ENCODE data around the gene TGOLN2. TPM values are rescaled to one million over a fixed set of nuclear protein-coding genes. Genes with fewer than 3 reads are reported as not detected.
A peak's percentile ranks its signal among the peaks of the same experiment; 100 is the strongest.

The TGOLN2 gene
- total RNA-seq, 1 experiment from 2014 or later: 38.2 TPM

DNA sequence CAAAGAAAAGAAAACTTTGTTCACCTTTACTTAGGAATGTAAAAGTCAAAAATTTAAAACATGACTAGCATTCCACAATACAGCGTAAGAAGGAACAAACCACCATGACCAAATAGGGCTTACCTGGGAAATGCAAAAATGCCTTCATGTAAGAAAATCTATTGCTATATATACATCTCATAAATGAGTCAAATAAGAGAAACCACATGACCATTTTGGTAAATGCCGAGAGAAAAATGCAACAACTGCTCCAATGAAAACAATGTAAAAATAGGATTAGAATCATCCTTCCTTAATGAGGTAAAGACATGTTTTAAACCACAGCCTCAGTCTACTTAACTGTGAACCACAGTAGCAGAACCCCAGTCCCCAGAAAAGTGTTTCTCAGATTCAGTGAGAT lies 49.4 kb downstream of the TGOLN2 start:
- no peak for DNase-seq (ENCODE audit: low read depth)
- in situ Hi-C loops (cut with HindIII; ENCODE audit: low pct_unique_long_range_greater_than_20kb, low sequenced_read_pairs): no loop called here

GRCh38 chr2:85277416-85278158 lies 50.2 kb downstream of the TGOLN2 start:
- in situ Hi-C loops (cut with HindIII; ENCODE audit: low pct_unique_long_range_greater_than_20kb, low sequenced_read_pairs): no loop called here
- DNase-seq (ENCODE audit: low read depth): no peak

DNA sequence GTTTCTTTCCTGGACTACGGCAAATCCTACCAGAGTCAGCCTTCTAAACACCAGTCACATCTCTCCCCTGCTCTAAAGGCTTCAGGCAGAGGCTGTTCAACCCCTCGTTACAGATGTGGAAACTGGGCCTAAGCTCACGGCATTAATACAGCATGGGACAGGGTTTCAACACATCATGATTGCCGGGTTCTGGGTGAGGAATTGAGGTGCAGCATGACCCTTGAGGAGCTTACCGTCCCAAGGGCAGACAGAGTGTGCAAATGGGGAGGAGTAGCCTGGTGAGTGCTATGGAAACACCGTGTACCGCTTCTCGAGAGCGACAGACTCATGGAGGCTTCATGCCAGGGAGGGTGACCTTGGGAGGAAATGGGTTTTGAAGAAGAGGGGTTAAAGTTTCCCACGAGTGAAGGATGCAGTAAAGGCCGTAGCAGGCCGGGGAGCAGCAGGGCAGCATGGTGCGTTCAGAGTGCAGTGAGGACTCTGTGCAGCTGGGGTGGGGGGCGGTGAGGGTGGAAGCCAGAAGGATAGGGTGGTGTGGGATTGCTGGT lies 51.1 kb downstream of the TGOLN2 start:
- in situ Hi-C loops (cut with HindIII; ENCODE audit: low pct_unique_long_range_greater_than_20kb, low sequenced_read_pairs): no loop called here
- DNase-seq (ENCODE audit: low read depth): no peak

DNA sequence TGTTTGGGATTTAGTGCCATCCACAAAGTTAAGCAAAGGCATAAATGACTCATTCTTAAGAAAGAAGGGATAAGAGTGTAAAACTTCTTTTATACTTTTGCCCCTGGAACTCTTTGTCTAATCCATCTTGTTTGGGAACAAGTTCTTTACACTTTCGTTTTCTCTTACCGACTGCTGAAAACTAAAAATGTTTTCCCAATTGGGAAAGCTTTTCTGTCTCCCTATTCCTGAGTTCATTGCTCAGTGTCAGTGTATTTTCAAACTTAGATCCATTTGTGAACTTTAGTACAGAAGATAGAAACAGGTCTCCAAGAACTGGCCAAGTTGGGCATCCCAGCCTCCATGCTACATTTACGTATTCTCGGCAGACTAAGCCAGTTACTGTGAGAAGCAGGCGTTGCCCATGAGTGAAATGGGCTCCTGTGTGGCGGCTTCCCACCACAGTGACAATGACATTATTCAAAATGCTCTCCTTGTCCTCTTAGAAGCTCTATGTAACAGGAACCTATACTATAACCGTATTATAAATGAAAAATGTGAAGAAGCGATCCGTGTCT lies 51.7 kb downstream of the TGOLN2 start:
- in situ Hi-C loops (cut with HindIII; ENCODE audit: low pct_unique_long_range_greater_than_20kb, low sequenced_read_pairs): no loop called here
- no peak for DNase-seq (ENCODE audit: low read depth)

DNA sequence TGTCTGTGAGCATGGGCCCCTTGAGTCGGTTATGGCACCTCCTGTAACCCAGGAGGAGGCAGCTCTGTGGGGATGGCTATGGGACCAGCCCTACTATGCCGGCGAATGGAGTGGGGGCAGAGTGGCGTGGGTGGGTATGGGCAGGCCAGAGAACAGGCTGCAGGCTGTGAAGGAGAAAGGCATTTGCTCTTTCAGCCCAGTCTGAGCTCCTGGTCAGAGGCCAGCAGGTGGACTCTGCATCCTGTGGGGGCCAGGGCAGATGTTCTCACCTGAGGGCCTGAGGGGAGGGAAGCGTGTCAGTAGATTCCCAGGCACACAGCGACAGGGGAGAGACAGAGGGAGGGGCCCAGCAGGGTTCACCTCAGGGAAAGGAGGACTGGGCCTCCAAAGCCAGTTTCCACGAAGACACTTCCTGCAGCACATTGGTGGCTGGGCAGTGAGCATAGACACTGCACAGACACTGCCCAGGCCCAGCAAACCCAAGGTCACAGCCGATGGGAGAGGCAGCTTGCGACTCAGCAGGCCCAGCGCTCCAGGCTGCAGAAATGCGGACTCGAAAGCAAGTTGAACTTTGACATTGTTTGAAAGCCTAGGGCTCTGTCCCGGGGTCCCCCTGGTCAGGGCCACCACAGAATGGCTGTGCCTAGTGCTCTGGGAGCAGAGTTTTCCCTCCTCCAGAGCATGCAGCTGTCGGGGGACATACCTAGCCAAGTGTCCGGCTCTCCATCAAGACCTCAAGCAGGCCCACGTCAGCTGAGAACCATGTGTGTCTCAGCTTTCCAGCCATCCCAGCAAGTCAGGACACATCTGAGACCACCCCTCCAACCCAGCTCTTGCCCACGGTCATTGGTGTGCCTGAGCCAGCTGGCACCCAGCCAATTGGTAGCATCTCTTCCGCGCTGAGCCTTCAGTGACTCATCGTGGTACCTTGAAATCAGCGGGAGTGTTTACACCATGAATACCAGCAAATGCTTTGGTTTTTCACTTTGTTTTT lies 53.8 kb downstream of the TGOLN2 start:
- DNase-seq (ENCODE audit: low read depth): peak; percentile 31
- in situ Hi-C loops (cut with HindIII; ENCODE audit: low pct_unique_long_range_greater_than_20kb, low sequenced_read_pairs): no loop called here

- in situ Hi-C loops (cut with HindIII; ENCODE audit: low pct_unique_long_range_greater_than_20kb, low sequenced_read_pairs): no loop called here
- DNase-seq (ENCODE audit: low read depth): no peak
Observed at GRCh38 chr2:85272357-85272756, 55.4 kb downstream of the TGOLN2 start.

DNA sequence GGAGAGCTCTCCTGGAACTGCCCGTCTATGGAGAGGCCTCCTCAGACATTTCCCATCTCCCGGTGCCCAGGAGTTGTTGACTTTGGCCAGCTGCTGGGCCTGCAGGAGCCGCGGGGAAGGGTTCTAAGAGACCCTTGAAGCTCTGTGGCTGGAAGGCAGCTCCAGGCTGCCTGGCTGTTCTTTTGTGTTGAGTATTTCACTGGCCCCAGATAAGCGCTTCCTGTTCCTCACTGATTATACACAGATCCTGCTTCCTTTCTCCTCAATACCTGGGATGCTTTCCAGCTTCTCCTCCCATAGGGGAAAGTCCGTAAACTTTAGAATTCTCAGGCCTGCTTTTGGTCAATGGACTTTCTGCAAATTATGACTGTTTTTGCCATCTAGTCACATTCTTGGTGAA lies 57.8 kb downstream of the TGOLN2 start:
- no peak for DNase-seq (ENCODE audit: low read depth)
- in situ Hi-C loops (cut with HindIII; ENCODE audit: low pct_unique_long_range_greater_than_20kb, low sequenced_read_pairs): no loop called here

Other genes with a start within 250 kb of the TGOLN2 start
- 0.07 TPM in 1 of 2 replicates, not detected in the other for gene TCF7L1, start 194.6 kb downstream of the TGOLN2 start, total RNA-seq (2014; rRNA removed; shearing (Covaris generic); ENCODE audit: low replicate concordance)
- gene RETSAT, start 26.5 kb upstream of the TGOLN2 start, total RNA-seq (2014; rRNA removed; shearing (Covaris generic); ENCODE audit: low replicate concordance): 52.8 and 86.1 TPM in 2 replicates
- 8.6 and 21.3 TPM in 2 replicates for gene ELMOD3, start 26.8 kb upstream of the TGOLN2 start, total RNA-seq (2014; rRNA removed; shearing (Covaris generic); ENCODE audit: low replicate concordance)
- gene CAPG, start 82.4 kb upstream of the TGOLN2 start, total RNA-seq (2014; rRNA removed; shearing (Covaris generic); ENCODE audit: low replicate concordance): 429 and 545 TPM in 2 replicates
- 0.44 TPM in 1 of 2 replicates, not detected in the other for gene SH2D6, start 90.7 kb upstream of the TGOLN2 start, total RNA-seq (2014; rRNA removed; shearing (Covaris generic); ENCODE audit: low replicate concordance)
- gene MAT2A, start 211.2 kb upstream of the TGOLN2 start, total RNA-seq (2014; rRNA removed; shearing (Covaris generic); ENCODE audit: low replicate concordance): 56.5 and 59.5 TPM in 2 replicates
- gene GGCX, start 233.5 kb upstream of the TGOLN2 start, total RNA-seq (2014; rRNA removed; shearing (Covaris generic); ENCODE audit: low replicate concordance): 61.5 and 69.2 TPM in 2 replicates
- gene VAMP8, start 249.6 kb upstream of the TGOLN2 start, total RNA-seq (2014; rRNA removed; shearing (Covaris generic); ENCODE audit: low replicate concordance): 2.0 and 3.4 TPM in 2 replicates

Data from Caki2 (cell line).